SK-N-SH (cell line): ENCODE results near the gene PARP9.

ENCODE experiments used
- EP300 ChIP-seq, 2 experiments: IDR thresholded peaks; 2 replicates each; pipeline versions ENCODE4 v1.4.0 to v1.6.1; 2012; ENCODE audit warnings: borderline replicate concordance in 1 of 2, low read depth in 1 of 2, low read length in 1 of 2
- GABPA ChIP-seq: IDR thresholded peaks from 2 replicates; pipeline ENCODE4 v1.4.0; 2012; ENCODE audit warnings: low read depth, mild to moderate bottlenecking
- JUND ChIP-seq: IDR thresholded peaks from 2 replicates; pipeline ENCODE4 v1.4.0; 2012
- NFIC ChIP-seq: IDR thresholded peaks from 2 replicates; pipeline ENCODE4 v1.4.0; 2012; ENCODE audit warnings: borderline replicate concordance
- POLR2AphosphoS5 ChIP-seq: IDR thresholded peaks from 2 replicates; pipeline ENCODE4 v1.6.1; 2012; ENCODE audit warnings: low read depth, low read length
- RFX5 ChIP-seq: IDR thresholded peaks from 2 replicates; pipeline ENCODE4 v1.6.1; 2012; ENCODE audit warnings: mild to moderate bottlenecking, improper control_type of control experiment, low read length
- RXRA ChIP-seq: IDR thresholded peaks from 2 replicates; pipeline ENCODE4 v1.4.0; 2012; ENCODE audit warnings: low read depth, mild to moderate bottlenecking, borderline replicate concordance
- SIN3A ChIP-seq: IDR thresholded peaks from 2 replicates; pipeline ENCODE4 v1.6.1; 2012; ENCODE audit warnings: low read depth, mild to moderate bottlenecking, low read length, moderate library complexity, borderline replicate concordance
- TAF1 ChIP-seq: IDR thresholded peaks from 2 replicates; pipeline ENCODE4 v1.6.1; 2012; ENCODE audit warnings: low read depth, mild to moderate bottlenecking, low read length, moderate library complexity, borderline replicate concordance
- TCF12 ChIP-seq: IDR thresholded peaks from 2 replicates; pipeline ENCODE4 v1.4.0; 2012
- YY1 ChIP-seq: IDR thresholded peaks from 2 replicates; pipeline ENCODE4 v1.4.0; 2012; ENCODE audit warnings: low read depth, mild to moderate bottlenecking
- TF ChIP-seq, protein P1 (sequence below): fragments of 200-600 bp; sonication (generic); IDR thresholded peaks from 2 replicates; pipeline ENCODE4 v1.6.1; 2017; ENCODE audit warnings: antibody characterized with exemption, mild to moderate bottlenecking, moderate library complexity
- TF ChIP-seq, protein P2 (sequence below): IDR thresholded peaks from 2 replicates; pipeline ENCODE4 v1.4.0; 2012; ENCODE audit warnings: low read depth
- TF ChIP-seq, protein P3 (sequence below): IDR thresholded peaks from 2 replicates; pipeline ENCODE4 v1.6.1; 2012; ENCODE audit warnings: mild to moderate bottlenecking, low read depth, low read length, moderate library complexity

DNA sequence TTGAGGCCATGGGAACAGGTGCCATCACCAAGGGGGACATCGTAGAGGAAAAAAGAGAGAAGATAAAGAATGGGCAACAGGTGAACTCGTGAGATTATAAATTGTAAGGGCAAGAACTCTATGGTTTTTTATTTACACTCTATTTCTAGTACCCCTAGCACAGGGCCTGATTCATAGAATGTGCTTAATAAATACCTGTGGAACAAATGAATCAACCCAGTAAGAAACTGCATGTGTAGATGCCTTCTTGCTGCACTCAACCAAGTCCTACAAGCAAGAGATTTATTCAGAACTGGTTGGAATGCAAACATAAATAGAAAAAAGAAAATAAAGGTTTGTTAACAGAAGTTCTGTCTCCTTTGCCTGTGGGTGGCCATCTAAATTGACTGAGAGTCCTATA is 30.6 kb downstream of the PARP9 start:
- TF ChIP-seq, protein P1, sequence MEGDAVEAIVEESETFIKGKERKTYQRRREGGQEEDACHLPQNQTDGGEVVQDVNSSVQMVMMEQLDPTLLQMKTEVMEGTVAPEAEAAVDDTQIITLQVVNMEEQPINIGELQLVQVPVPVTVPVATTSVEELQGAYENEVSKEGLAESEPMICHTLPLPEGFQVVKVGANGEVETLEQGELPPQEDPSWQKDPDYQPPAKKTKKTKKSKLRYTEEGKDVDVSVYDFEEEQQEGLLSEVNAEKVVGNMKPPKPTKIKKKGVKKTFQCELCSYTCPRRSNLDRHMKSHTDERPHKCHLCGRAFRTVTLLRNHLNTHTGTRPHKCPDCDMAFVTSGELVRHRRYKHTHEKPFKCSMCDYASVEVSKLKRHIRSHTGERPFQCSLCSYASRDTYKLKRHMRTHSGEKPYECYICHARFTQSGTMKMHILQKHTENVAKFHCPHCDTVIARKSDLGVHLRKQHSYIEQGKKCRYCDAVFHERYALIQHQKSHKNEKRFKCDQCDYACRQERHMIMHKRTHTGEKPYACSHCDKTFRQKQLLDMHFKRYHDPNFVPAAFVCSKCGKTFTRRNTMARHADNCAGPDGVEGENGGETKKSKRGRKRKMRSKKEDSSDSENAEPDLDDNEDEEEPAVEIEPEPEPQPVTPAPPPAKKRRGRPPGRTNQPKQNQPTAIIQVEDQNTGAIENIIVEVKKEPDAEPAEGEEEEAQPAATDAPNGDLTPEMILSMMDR = no peak
- no peak for TF ChIP-seq SIN3A
- TF ChIP-seq TCF12 = no peak
- no peak for TF ChIP-seq POLR2AphosphoS5
- TF ChIP-seq, protein P2, sequence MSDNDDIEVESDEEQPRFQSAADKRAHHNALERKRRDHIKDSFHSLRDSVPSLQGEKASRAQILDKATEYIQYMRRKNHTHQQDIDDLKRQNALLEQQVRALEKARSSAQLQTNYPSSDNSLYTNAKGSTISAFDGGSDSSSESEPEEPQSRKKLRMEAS = no peak
- TF ChIP-seq TAF1 = no peak
- no peak for TF ChIP-seq GABPA
- TF ChIP-seq NFIC = no peak
- TF ChIP-seq YY1 = no peak
- no peak for TF ChIP-seq JUND
- no peak for TF ChIP-seq RFX5
- TF ChIP-seq, protein P3, sequence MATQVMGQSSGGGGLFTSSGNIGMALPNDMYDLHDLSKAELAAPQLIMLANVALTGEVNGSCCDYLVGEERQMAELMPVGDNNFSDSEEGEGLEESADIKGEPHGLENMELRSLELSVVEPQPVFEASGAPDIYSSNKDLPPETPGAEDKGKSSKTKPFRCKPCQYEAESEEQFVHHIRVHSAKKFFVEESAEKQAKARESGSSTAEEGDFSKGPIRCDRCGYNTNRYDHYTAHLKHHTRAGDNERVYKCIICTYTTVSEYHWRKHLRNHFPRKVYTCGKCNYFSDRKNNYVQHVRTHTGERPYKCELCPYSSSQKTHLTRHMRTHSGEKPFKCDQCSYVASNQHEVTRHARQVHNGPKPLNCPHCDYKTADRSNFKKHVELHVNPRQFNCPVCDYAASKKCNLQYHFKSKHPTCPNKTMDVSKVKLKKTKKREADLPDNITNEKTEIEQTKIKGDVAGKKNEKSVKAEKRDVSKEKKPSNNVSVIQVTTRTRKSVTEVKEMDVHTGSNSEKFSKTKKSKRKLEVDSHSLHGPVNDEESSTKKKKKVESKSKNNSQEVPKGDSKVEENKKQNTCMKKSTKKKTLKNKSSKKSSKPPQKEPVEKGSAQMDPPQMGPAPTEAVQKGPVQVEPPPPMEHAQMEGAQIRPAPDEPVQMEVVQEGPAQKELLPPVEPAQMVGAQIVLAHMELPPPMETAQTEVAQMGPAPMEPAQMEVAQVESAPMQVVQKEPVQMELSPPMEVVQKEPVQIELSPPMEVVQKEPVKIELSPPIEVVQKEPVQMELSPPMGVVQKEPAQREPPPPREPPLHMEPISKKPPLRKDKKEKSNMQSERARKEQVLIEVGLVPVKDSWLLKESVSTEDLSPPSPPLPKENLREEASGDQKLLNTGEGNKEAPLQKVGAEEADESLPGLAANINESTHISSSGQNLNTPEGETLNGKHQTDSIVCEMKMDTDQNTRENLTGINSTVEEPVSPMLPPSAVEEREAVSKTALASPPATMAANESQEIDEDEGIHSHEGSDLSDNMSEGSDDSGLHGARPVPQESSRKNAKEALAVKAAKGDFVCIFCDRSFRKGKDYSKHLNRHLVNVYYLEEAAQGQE = no peak
- TF ChIP-seq RXRA = no peak
- no peak for TF ChIP-seq EP300 (IDR thresholded peaks at IDR 0.05; ENCODE audit: borderline replicate concordance in 1 of 2, low read depth in 1 of 2, low read length in 1 of 2)
